IPS DF 4.7 (cell line): ENCODE data around the gene GPSM1.

Experiments
- DNase-seq: peaks from one replicate; pipeline ENCODE4 v3.0.0-alpha.2; 2013; ENCODE audit warnings: low spot score; ENCODE audit errors: extremely low read depth

The GPSM1 gene

GRCh38 chr9:136332482-136332983 lies 5.2 kb downstream of the GPSM1 start:
- no peak for DNase-seq

GRCh38 chr9:136333045-136333444 lies 5.7 kb downstream of the GPSM1 start:
- DNase-seq, result no peak

- no peak for DNase-seq
Measured at GRCh38 chr9:136333486-136333885, 6.1 kb downstream of the GPSM1 start.

- DNase-seq, result no peak
Measured at GRCh38 chr9:136334541-136334940, 7.2 kb downstream of the GPSM1 start.

- no peak for DNase-seq
Measured at GRCh38 chr9:136335296-136336155, 8.2 kb downstream of the GPSM1 start.

GRCh38 chr9:136336156-136336870 lies 9.0 kb downstream of the GPSM1 start:
- no peak for DNase-seq

- no peak for DNase-seq
Measured at GRCh38 chr9:136336881-136337280, 9.5 kb downstream of the GPSM1 start.

- DNase-seq, result no peak
Measured at GRCh38 chr9:136337416-136338395, 10.4 kb downstream of the GPSM1 start.

GRCh38 chr9:136338511-136338910 lies 11.2 kb downstream of the GPSM1 start:
- no peak for DNase-seq

- no peak for DNase-seq
Measured at GRCh38 chr9:136339173-136339957, 12.0 kb downstream of the GPSM1 start.

- no peak for DNase-seq
Measured at GRCh38 chr9:136339958-136340310, 12.6 kb downstream of the GPSM1 start.

- DNase-seq, result no peak
Measured at GRCh38 chr9:136340356-136341041, 13.2 kb downstream of the GPSM1 start.

GRCh38 chr9:136341042-136341655 lies 13.8 kb downstream of the GPSM1 start:
- no peak for DNase-seq

GRCh38 chr9:136341769-136342168 lies 14.4 kb downstream of the GPSM1 start:
- no peak for DNase-seq

GRCh38 chr9:136342181-136343120 lies 15.1 kb downstream of the GPSM1 start:
- no peak for DNase-seq

GRCh38 chr9:136343121-136343883 lies 16.0 kb downstream of the GPSM1 start:
- DNase-seq, result no peak

GRCh38 chr9:136343884-136344269 lies 16.5 kb downstream of the GPSM1 start:
- DNase-seq, result no peak
